ENCODE data around the gene IGFL4. TPM values are rescaled to one million over a fixed set of nuclear protein-coding genes. Genes with fewer than 3 reads are reported as not detected.

The IGFL4 gene
- total and polyA plus RNA-seq, 2 of the 8 experiments (the other 6 are each of a cell fraction or from before 2014, with no cell fraction given) = 0.05 to 0.11 TPM

DNA sequence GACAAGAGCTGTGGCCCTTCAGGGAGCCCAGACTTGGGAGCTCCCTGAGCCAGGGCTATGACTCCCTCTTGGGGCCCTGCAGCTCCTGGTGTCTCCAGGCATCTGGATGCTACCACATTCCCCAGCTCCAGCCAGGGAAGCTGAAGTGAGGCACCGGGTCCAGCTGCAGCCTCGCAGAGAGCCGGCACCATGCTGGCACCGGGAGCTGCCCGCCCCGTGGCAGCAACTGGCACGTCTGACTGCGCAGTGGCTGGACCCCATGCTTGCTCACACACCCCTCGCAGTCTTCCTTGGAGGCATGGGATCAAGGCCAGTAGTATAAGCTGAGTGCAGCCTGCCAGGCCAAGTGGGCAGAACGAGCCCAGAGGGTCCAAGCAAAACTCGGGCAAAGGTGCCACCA lies 7.4 kb downstream of the IGFL4 start:
- no peak overlapping the region for H3K23ac ChIP-seq (ENCODE audit: insufficient read length)
- no peak overlapping the region for H3K14ac ChIP-seq (ENCODE audit: insufficient read length)
- no peak for TF ChIP-seq SIX5 (IDR thresholded peaks at IDR 0.05; ENCODE audit: low read depth, low read length)
- TF ChIP-seq GABPA (IDR thresholded peaks at IDR 0.05; ENCODE audit: borderline replicate concordance, insufficient read depth, low read length) = no peak
- no peak for TF ChIP-seq RXRA (IDR thresholded peaks at IDR 0.05; ENCODE audit: insufficient read depth, low read depth, low read length)
- TF ChIP-seq CEBPB (IDR thresholded peaks at IDR 0.05; ENCODE audit: low read depth, low read length) = no peak
- TF ChIP-seq SAP30 (IDR thresholded peaks at IDR 0.05; ENCODE audit: insufficient read depth, insufficient replicate concordance, low read length) = no peak
- TF ChIP-seq, protein P1, sequence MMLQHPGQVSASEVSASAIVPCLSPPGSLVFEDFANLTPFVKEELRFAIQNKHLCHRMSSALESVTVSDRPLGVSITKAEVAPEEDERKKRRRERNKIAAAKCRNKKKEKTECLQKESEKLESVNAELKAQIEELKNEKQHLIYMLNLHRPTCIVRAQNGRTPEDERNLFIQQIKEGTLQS (IDR thresholded peaks at IDR 0.05; ENCODE audit: insufficient read depth, low read depth, low read length) = no peak
- TF ChIP-seq HDAC2 (IDR thresholded peaks at IDR 0.05; ENCODE audit: borderline replicate concordance in 1 of 2, low read depth in 2 of 2, low read length in 2 of 2) = no peak
- TF ChIP-seq CBX8 (IDR thresholded peaks at IDR 0.05; ENCODE audit: borderline replicate concordance, low read depth, low read length) = no peak
- no peak for TF ChIP-seq NANOG (IDR thresholded peaks at IDR 0.05; ENCODE audit: insufficient read depth, low read depth, low read length, poor library complexity, severe bottlenecking)
- TF ChIP-seq MAFK (IDR thresholded peaks at IDR 0.05; ENCODE audit: low read depth, low read length) = no peak
- no peak for TF ChIP-seq CTBP2 (IDR thresholded peaks at IDR 0.05; ENCODE audit: borderline replicate concordance, insufficient read depth, insufficient read length, low read length)
- no peak for TF ChIP-seq RNF2 (IDR thresholded peaks at IDR 0.05; ENCODE audit: borderline replicate concordance, low read depth, low read length, missing control alignments, poor library complexity, severe bottlenecking)
- H3K27me3 ChIP-seq (replicated peaks in 1 of 4; ENCODE audit: control insufficient read depth in 3 of 4, extremely low read depth in 1 of 4, insufficient read depth in 3 of 4, low read length in 3 of 4) = no peaks in the 10 kb centered on the region
- ChIA-PET CTCF (ENCODE audit: partially characterized antibody) (interaction anchor here (0.9 to 17.0 kb wide), 15 partner anchors 9 to 267 kb away, joined by 3 to 250 read pairs (median 4); partner anchors contain the start of gene MYPOP), POLR2A (ENCODE audit: partially characterized antibody) (interaction anchor here (1.5 to 2.4 kb wide), 2 partner anchors 9 to 11 kb away, joined by 7 read pairs; partner anchors contain the start of gene PGLYRP1)
- H3K4me2 ChIP-seq (ENCODE audit: insufficient read depth in 1 of 2, low read depth in 2 of 2, low read length in 2 of 2) = no peak overlapping the region
- H2BK12ac ChIP-seq (ENCODE audit: low read depth, low read length) = no peak overlapping the region
- no peaks in the 10 kb centered on the region for H3K36me3 ChIP-seq (ENCODE audit: control insufficient read depth in 2 of 4, insufficient read depth in 4 of 4, low read length in 3 of 4)
- DNase-seq (ENCODE audit: low read depth in 1 of 2, low spot score in 2 of 2) (no peak), FAIRE-seq (no peak)
- no peak overlapping the region for H2BK5ac ChIP-seq (ENCODE audit: low read depth, low read length)
- H3K79me1 ChIP-seq (ENCODE audit: low read depth, low read length) = no peaks in the 10 kb centered on the region
- WGBS, 2 experiments (ENCODE audit: extremely low coverage in 1 of 2, insufficient coverage in 1 of 2, insufficient read length in 1 of 2, insufficient replicate concordance in 2 of 2, low coverage in 1 of 2, low lambda C conversion rate in 2 of 2, missing lambda C conversion rate in 1 of 2) = 91% methylated on average over 11 of the region's 11 CpGs; no CpG with 5 or more reads in 1 of the 2 experiments
- H3K4me3 ChIP-seq (ENCODE audit: extremely low read depth in 1 of 4, insufficient read depth in 2 of 4, low read depth in 3 of 4, low read length in 4 of 4) = no peak overlapping the region
- no peak overlapping the region for H2BK15ac ChIP-seq (ENCODE audit: low read length)
- H3K23me2 ChIP-seq (ENCODE audit: low read depth, low read length) = no peaks in the 10 kb centered on the region
- no peak overlapping the region for H4K91ac ChIP-seq (replicated peaks; ENCODE audit: insufficient read length, low read length)
- no peak overlapping the region for H4K5ac ChIP-seq (ENCODE audit: insufficient read length, low read depth, low read length)
- no peak overlapping the region for H3K27ac ChIP-seq (ENCODE audit: low read depth, low read length)
- no peaks in the 10 kb centered on the region for H3K79me2 ChIP-seq (ENCODE audit: control insufficient read depth in 1 of 2, insufficient read depth in 2 of 2, low read length in 2 of 2)
- no peak overlapping the region for H3K9ac ChIP-seq (replicated peaks in 1 of 4; ENCODE audit: extremely low read depth in 1 of 4, low read depth in 3 of 4, low read length in 3 of 4)
- H2BK20ac ChIP-seq (ENCODE audit: low read length) = no peak overlapping the region
- no peak overlapping the region for H2BK120ac ChIP-seq (replicated peaks; ENCODE audit: low read depth, low read length)
- H3K9me3 ChIP-seq (ENCODE audit: insufficient read depth in 2 of 2, low read depth in 1 of 2, low read length in 1 of 2) = peaks cover 0 to 2% of the 10 kb centered on the region in 2 experiments; a peak in 1 of 4 replicates
- H2AK5ac ChIP-seq (ENCODE audit: low read depth, low read length) = no peak overlapping the region
- no peak overlapping the region for H3K4ac ChIP-seq (replicated peaks; ENCODE audit: insufficient read length, low read depth, low read length)
- H2AFZ ChIP-seq (ENCODE audit: low read length) = no peak overlapping the region
- no peaks in the 10 kb centered on the region for H3K4me1 ChIP-seq (replicated peaks in 1 of 4; ENCODE audit: control insufficient read depth in 3 of 4, insufficient read depth in 4 of 4, low read length in 3 of 4)
- no peaks in the 10 kb centered on the region for H4K20me1 ChIP-seq (replicated peaks in 1 of 2; ENCODE audit: control insufficient read depth in 1 of 2, insufficient read depth in 2 of 2, low read length in 2 of 2)
- no peak overlapping the region for H3K56ac ChIP-seq (replicated peaks; ENCODE audit: insufficient read length, low read depth, low read length)
- no peak overlapping the region; the same call in 1 of the 2 replicates for H3K18ac ChIP-seq (ENCODE audit: extremely low read depth, low read length)
- no peak overlapping the region for H4K8ac ChIP-seq (ENCODE audit: extremely low read depth, insufficient read depth, low read length)
